C4-2B (cell line): ENCODE data around the gene DNMT3B.

Experiments
- ZFX ChIP-seq: fragments of 450-650 bp; IDR thresholded peaks from 2 replicates; pipeline ENCODE4 v1.6.1; 2017
- TF ChIP-seq, protein P1 (sequence below): fragments of 450-650 bp; conservative IDR thresholded peaks from 2 replicates; pipeline ENCODE4 v1.5.1; 2017; ENCODE audit warnings: mild to moderate bottlenecking

GRCh38 chr20:32764005-32764960, 2.1 kb downstream of the DNMT3B start:
- TF ChIP-seq, protein P1, sequence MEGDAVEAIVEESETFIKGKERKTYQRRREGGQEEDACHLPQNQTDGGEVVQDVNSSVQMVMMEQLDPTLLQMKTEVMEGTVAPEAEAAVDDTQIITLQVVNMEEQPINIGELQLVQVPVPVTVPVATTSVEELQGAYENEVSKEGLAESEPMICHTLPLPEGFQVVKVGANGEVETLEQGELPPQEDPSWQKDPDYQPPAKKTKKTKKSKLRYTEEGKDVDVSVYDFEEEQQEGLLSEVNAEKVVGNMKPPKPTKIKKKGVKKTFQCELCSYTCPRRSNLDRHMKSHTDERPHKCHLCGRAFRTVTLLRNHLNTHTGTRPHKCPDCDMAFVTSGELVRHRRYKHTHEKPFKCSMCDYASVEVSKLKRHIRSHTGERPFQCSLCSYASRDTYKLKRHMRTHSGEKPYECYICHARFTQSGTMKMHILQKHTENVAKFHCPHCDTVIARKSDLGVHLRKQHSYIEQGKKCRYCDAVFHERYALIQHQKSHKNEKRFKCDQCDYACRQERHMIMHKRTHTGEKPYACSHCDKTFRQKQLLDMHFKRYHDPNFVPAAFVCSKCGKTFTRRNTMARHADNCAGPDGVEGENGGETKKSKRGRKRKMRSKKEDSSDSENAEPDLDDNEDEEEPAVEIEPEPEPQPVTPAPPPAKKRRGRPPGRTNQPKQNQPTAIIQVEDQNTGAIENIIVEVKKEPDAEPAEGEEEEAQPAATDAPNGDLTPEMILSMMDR = no peak
- TF ChIP-seq ZFX = no peak
